IgD-negative memory B cell (primary cell): Measurements from ENCODE around the gene GPX7. TPM values are rescaled to one million over a fixed set of nuclear protein-coding genes. Genes with fewer than 3 reads are reported as not detected.
A peak's percentile ranks its signal among the peaks of the same experiment; 100 is the strongest.

Experiments used
- H3K27ac Mint-ChIP-seq, 3 donors: one replicate each; pipeline ENCODE4 v1.8.0; 2020 to 2022; ENCODE audit warnings: mild to moderate bottlenecking in 3 of 3, mixed read lengths in 3 of 3, moderate library complexity in 1 of 3
- H3K27me3 Mint-ChIP-seq: one replicate; pipeline ENCODE4 v1.8.0; 2021; ENCODE audit warnings: mixed read lengths
- H3K36me3 Mint-ChIP-seq: one replicate; pipeline ENCODE4 v1.8.0; 2020; ENCODE audit warnings: mild to moderate bottlenecking, mixed read lengths
- H3K4me1 Mint-ChIP-seq, 3 donors: one replicate each; pipeline ENCODE4 v1.8.0; 2020 to 2022; ENCODE audit warnings: mixed read lengths in 3 of 3, mild to moderate bottlenecking in 1 of 3
- H3K4me3 Mint-ChIP-seq, 4 donors: one replicate each; pipeline ENCODE4 v1.8.0; 2020 to 2022; ENCODE audit warnings: mild to moderate bottlenecking in 4 of 4, mixed read lengths in 4 of 4, moderate library complexity in 3 of 4
- H3K9me3 Mint-ChIP-seq, 3 donors: one replicate each; pipeline ENCODE4 v1.8.0; 2020 to 2021; ENCODE audit warnings: mixed read lengths in 3 of 3, mild to moderate bottlenecking in 1 of 3
- polyA plus RNA-seq: library from polyadenylated mRNA; unstranded; fragments of 300-500 nt; fragmentation: Illumina TruSeq; gene quantifications from one replicate; pipeline ENCODE4 v1.2.3, GENCODE V29; 2021

Gene GPX7
- 28.3 TPM for polyA plus RNA-seq

GRCh38 chr1:52601991-52602855 is at the start of gene GPX7:
Gene GPX7, plus strand, starts transcription at chr1:52602371. Its CDS starts 39 bp downstream, at chr1:52602410.
- Mint-ChIP-seq H3K4me1 (peaks cover 29 to 39% (median 36%) of the 10 kb centered on the region in 3 donors), H3K4me3 (peak within 1 kb of the TSS; percentile 86 to 99 (median 93)), H3K27me3 (no peaks in the 10 kb centered on the region), H3K27ac (peak within 1 kb of the TSS; percentile 79 to 97 (median 91)), H3K36me3 (peaks cover 8% of the 10 kb centered on the region), H3K9me3 (no peaks in the 10 kb centered on the region)

GRCh38 chr1:52552505-52553361 is 49.4 kb upstream of the GPX7 start, which contains the start of gene TUT4:
Gene TUT4, minus strand, starts transcription at chr1:52553092. Its CDS starts 26,812 bp downstream, at chr1:52526280.
- no peaks in the 10 kb centered on the region for H3K27me3 Mint-ChIP-seq
- H3K9me3 Mint-ChIP-seq: no peaks in the 10 kb centered on the region
- H3K27ac Mint-ChIP-seq: peak within 1 kb of the TSS in 1 of 3 donors; percentile 77
- peaks cover 24 to 37% (median 27%) of the 10 kb centered on the region in 3 donors for H3K4me1 Mint-ChIP-seq
- peak within 1 kb of the TSS; percentile 75 to 93 (median 86) for H3K4me3 Mint-ChIP-seq
- H3K36me3 Mint-ChIP-seq: peaks cover 2% of the 10 kb centered on the region

GRCh38 chr1:52553362-52554266 is 48.6 kb upstream of the GPX7 start:
- H3K27me3 Mint-ChIP-seq: no peaks in the 10 kb centered on the region
- H3K27ac Mint-ChIP-seq: peak overlapping the region in 1 of 3 donors; percentile 77
- H3K36me3 Mint-ChIP-seq: peaks cover 2% of the 10 kb centered on the region
- H3K9me3 Mint-ChIP-seq: no peaks in the 10 kb centered on the region
- peak overlapping the region; percentile 75 to 93 (median 86) for H3K4me3 Mint-ChIP-seq
- H3K4me1 Mint-ChIP-seq: peaks cover 20 to 32% (median 23%) of the 10 kb centered on the region in 3 donors

GRCh38 chr1:52554267-52554640 is 47.9 kb upstream of the GPX7 start:
- H3K4me3 Mint-ChIP-seq: peak overlapping the region; percentile 75 to 93 (median 86)
- peaks cover 17 to 26% (median 18%) of the 10 kb centered on the region in 3 donors for H3K4me1 Mint-ChIP-seq
- no peaks in the 10 kb centered on the region for H3K27me3 Mint-ChIP-seq

GRCh38 chr1:52554756-52555155 is 47.4 kb upstream of the GPX7 start:
- Mint-ChIP-seq H3K4me1 (peaks cover 12 to 21% (median 13%) of the 10 kb centered on the region in 3 donors), H3K36me3 (no peaks in the 10 kb centered on the region), H3K27ac (peak overlapping the region in 1 of 3 donors; percentile 35), H3K27me3 (no peaks in the 10 kb centered on the region), H3K9me3 (no peaks in the 10 kb centered on the region), H3K4me3 (peak overlapping the region; percentile 62 to 93 (median 80))

More at GRCh38 chr1:52554267-52554640, 47.9 kb upstream of the GPX7 start:
- peak overlapping the region in 1 of 3 donors; percentile 35 for H3K27ac Mint-ChIP-seq
- no peaks in the 10 kb centered on the region for H3K36me3 Mint-ChIP-seq
- H3K9me3 Mint-ChIP-seq: no peaks in the 10 kb centered on the region

GRCh38 chr1:52556641-52557360 is 45.4 kb upstream of the GPX7 start:
- H3K36me3 Mint-ChIP-seq: peaks cover 2% of the 10 kb centered on the region
- H3K9me3 Mint-ChIP-seq: no peaks in the 10 kb centered on the region
- H3K27me3 Mint-ChIP-seq: no peaks in the 10 kb centered on the region
- H3K4me3 Mint-ChIP-seq: peak overlapping the region in 1 of 4 donors; percentile 37
- H3K4me1 Mint-ChIP-seq: peaks cover 5 to 12% (median 11%) of the 10 kb centered on the region in 3 donors
- peak overlapping the region in 2 of 3 donors; percentile 3 to 23 for H3K27ac Mint-ChIP-seq

- Mint-ChIP-seq H3K4me1 (peaks cover 5 to 11% (median 11%) of the 10 kb centered on the region in 3 donors), H3K9me3 (no peaks in the 10 kb centered on the region), H3K27me3 (no peaks in the 10 kb centered on the region), H3K27ac (peak overlapping the region in 1 of 3 donors; percentile 67), H3K36me3 (peaks cover 2% of the 10 kb centered on the region), H3K4me3 (no peak overlapping the region)
Observed at GRCh38 chr1:52558941-52559340, 43.2 kb upstream of the GPX7 start.

GRCh38 chr1:52559875-52560274 is 42.3 kb upstream of the GPX7 start:
- peaks cover 4% of the 10 kb centered on the region for H3K36me3 Mint-ChIP-seq
- no peaks in the 10 kb centered on the region for H3K9me3 Mint-ChIP-seq
- H3K27ac Mint-ChIP-seq: no peak overlapping the region
- H3K27me3 Mint-ChIP-seq: no peaks in the 10 kb centered on the region
- no peak overlapping the region for H3K4me3 Mint-ChIP-seq
- H3K4me1 Mint-ChIP-seq: peaks cover 0 to 5% (median 3%) of the 10 kb centered on the region in 3 donors

- Mint-ChIP-seq H3K36me3 (peaks cover 4% of the 10 kb centered on the region), H3K27me3 (no peaks in the 10 kb centered on the region), H3K27ac (no peak overlapping the region), H3K4me3 (no peak overlapping the region), H3K9me3 (no peaks in the 10 kb centered on the region), H3K4me1 (peaks cover 0 to 5% (median 0%) of the 10 kb centered on the region in 3 donors)
Observed at GRCh38 chr1:52562766-52563165, 39.4 kb upstream of the GPX7 start.

GRCh38 chr1:52567943-52568342 is 34.2 kb upstream of the GPX7 start:
- peaks cover 7 to 17% (median 14%) of the 10 kb centered on the region in 3 donors for H3K4me1 Mint-ChIP-seq
- H3K9me3 Mint-ChIP-seq: no peaks in the 10 kb centered on the region
- H3K36me3 Mint-ChIP-seq: peaks cover 3% of the 10 kb centered on the region
- peak overlapping the region in 1 of 3 donors; percentile 70 for H3K27ac Mint-ChIP-seq
- peak overlapping the region in 1 of 4 donors; percentile 20 for H3K4me3 Mint-ChIP-seq
- no peaks in the 10 kb centered on the region for H3K27me3 Mint-ChIP-seq

GRCh38 chr1:52569449-52570210 is 32.5 kb upstream of the GPX7 start:
- Mint-ChIP-seq H3K4me3 (peak overlapping the region in 3 of 4 donors; percentile 3 to 51 (median 43)), H3K36me3 (peaks cover 2% of the 10 kb centered on the region), H3K27ac (peak overlapping the region in 1 of 3 donors; percentile 1), H3K4me1 (peaks cover 7 to 21% (median 17%) of the 10 kb centered on the region in 3 donors), H3K9me3 (no peaks in the 10 kb centered on the region), H3K27me3 (no peaks in the 10 kb centered on the region)

GRCh38 chr1:52571783-52572182 is 30.4 kb upstream of the GPX7 start:
- H3K27me3 Mint-ChIP-seq: no peaks in the 10 kb centered on the region
- H3K9me3 Mint-ChIP-seq: no peaks in the 10 kb centered on the region
- H3K27ac Mint-ChIP-seq: no peak overlapping the region
- H3K4me3 Mint-ChIP-seq: no peak overlapping the region
- H3K36me3 Mint-ChIP-seq: peaks cover 2% of the 10 kb centered on the region
- peaks cover 7 to 28% (median 18%) of the 10 kb centered on the region in 3 donors for H3K4me1 Mint-ChIP-seq

GRCh38 chr1:52572387-52572786 is 29.8 kb upstream of the GPX7 start:
- Mint-ChIP-seq H3K27ac (no peak overlapping the region), H3K4me3 (no peak overlapping the region), H3K36me3 (peaks cover 2% of the 10 kb centered on the region)

More at GRCh38 chr1:52572387-52572786, 29.8 kb upstream of the GPX7 start:
- Mint-ChIP-seq H3K27me3 (no peaks in the 10 kb centered on the region), H3K4me1 (peaks cover 7 to 28% (median 18%) of the 10 kb centered on the region in 3 donors), H3K9me3 (no peaks in the 10 kb centered on the region)
